ENCODE data around the gene GPSM1. TPM values are rescaled to one million over a fixed set of nuclear protein-coding genes. Genes with fewer than 3 reads are reported as not detected.

GPSM1 gene
- polyA plus RNA-seq, 2 donors = 1.7 to 4.5 TPM

GRCh38 chr9:136335296-136336155, 8.2 kb downstream of the GPSM1 start:
- 81 to 82% methylated on average over 26 of the region's 26 CpGs for WGBS, 2 donors
- peaks cover 0 to 2% of the 10 kb centered on the region in 2 donors for H3K4me1 ChIP-seq (ENCODE audit: control insufficient read depth in 2 of 2, insufficient read depth in 2 of 2, low read length in 1 of 2)
- H3K27ac ChIP-seq (ENCODE audit: low read depth in 2 of 2, low read length in 1 of 2) = no peak overlapping the region
- H3K36me3 ChIP-seq (ENCODE audit: control insufficient read depth in 2 of 2, insufficient read depth in 2 of 2, low read length in 1 of 2) = peaks cover 0 to 6% of the 10 kb centered on the region in 2 donors
- no peak overlapping the region for H3K4me3 ChIP-seq (ENCODE audit: low read depth in 1 of 2, low read length in 2 of 2)
- H3K27me3 ChIP-seq (ENCODE audit: control insufficient read depth in 1 of 2, insufficient read depth in 2 of 2, low read length in 2 of 2) = no peaks in the 10 kb centered on the region
- H3K9me3 ChIP-seq (ENCODE audit: control insufficient read depth in 2 of 2, insufficient read depth in 1 of 2, low read depth in 1 of 2, low read length in 1 of 2) = no peaks in the 10 kb centered on the region

DNA sequence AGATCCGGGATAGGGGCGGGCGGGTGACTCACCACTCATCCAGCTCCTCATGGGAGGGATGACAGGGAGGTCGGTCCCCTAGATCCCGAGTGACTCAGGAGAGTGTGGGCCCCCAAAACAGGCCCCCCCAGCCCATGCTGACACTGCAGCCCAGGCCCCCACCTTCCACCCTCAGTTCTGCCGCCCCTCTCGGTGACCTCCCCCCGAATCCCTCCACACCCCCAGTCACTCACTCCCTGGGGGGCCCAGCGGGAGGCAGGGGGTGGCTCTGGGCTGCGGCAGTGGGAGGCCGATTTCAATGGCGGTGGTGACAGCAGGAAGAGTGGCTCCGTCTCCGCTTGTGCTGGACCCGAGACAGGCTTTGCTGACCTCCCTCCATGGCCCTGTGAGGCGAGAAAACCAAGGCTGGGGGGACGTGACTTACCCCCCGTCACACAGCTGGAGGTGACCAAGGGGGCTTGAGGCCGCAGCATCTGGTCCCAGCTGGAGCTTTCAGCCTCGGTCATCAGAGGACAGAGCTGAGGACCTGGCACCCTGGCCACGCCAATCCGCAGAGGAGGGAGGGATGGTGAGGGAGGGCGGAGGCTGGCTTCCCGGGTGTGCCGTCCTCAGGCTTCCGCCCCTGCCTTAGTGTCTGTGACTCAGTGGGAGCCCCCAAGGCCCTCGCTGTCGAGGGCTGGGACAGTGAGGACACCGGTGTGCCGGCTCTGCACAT, 9.0 kb downstream of the GPSM1 start:
- Histone ChIP-seq H3K9me3 (ENCODE audit: control insufficient read depth in 2 of 2, insufficient read depth in 1 of 2, low read depth in 1 of 2, low read length in 1 of 2) (no peaks in the 10 kb centered on the region), H3K27ac (ENCODE audit: low read depth in 2 of 2, low read length in 1 of 2) (no peak overlapping the region), H3K27me3 (ENCODE audit: control insufficient read depth in 1 of 2, insufficient read depth in 2 of 2, low read length in 2 of 2) (no peaks in the 10 kb centered on the region), H3K36me3 (ENCODE audit: control insufficient read depth in 2 of 2, insufficient read depth in 2 of 2, low read length in 1 of 2) (peaks cover 0 to 6% of the 10 kb centered on the region in 2 donors), H3K4me1 (ENCODE audit: control insufficient read depth in 2 of 2, insufficient read depth in 2 of 2, low read length in 1 of 2) (peaks cover 0 to 2% of the 10 kb centered on the region in 2 donors), H3K4me3 (ENCODE audit: low read depth in 1 of 2, low read length in 2 of 2) (no peak overlapping the region)
- WGBS, 2 donors = 81 to 82% methylated on average over 27 to 30 of the region's 30 CpGs

DNA sequence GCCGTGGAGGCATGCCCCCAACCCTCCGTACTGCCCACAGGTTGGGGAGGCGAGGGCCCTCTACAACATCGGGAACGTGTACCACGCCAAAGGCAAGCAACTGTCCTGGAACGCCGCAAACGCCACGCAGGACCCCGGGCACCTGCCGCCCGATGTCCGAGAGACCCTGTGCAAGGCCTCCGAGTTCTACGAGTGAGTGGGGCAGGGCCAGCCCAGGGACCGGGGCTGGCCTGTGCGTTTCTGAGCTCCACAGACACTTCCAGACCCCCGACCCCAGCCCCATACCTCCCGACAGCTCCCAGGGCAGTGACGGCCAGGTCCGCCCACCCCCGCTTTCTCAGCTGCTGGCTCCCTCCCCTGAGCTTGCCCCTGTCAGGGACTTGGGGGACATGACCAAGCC, 9.5 kb downstream of the GPSM1 start:
- 93% methylated on average over 23 of the region's 23 CpGs for WGBS, 2 donors
- Histone ChIP-seq H3K4me3 (ENCODE audit: low read depth in 1 of 2, low read length in 2 of 2) (no peak overlapping the region), H3K36me3 (ENCODE audit: control insufficient read depth in 2 of 2, insufficient read depth in 2 of 2, low read length in 1 of 2) (peaks cover 0 to 6% of the 10 kb centered on the region in 2 donors), H3K27me3 (ENCODE audit: control insufficient read depth in 1 of 2, insufficient read depth in 2 of 2, low read length in 2 of 2) (no peaks in the 10 kb centered on the region), H3K27ac (ENCODE audit: low read depth in 2 of 2, low read length in 1 of 2) (no peak overlapping the region), H3K4me1 (ENCODE audit: control insufficient read depth in 2 of 2, insufficient read depth in 2 of 2, low read length in 1 of 2) (peaks cover under 1 to 2% of the 10 kb centered on the region in 2 donors), H3K9me3 (ENCODE audit: control insufficient read depth in 2 of 2, insufficient read depth in 1 of 2, low read depth in 1 of 2, low read length in 1 of 2) (no peaks in the 10 kb centered on the region)

- WGBS, 2 donors = 84 to 85% methylated on average over 43 of the region's 43 CpGs
Observed at GRCh38 chr9:136337416-136338395, 10.4 kb downstream of the GPSM1 start.

GRCh38 chr9:136338511-136338910, 11.2 kb downstream of the GPSM1 start:
- 91 to 93% methylated on average over 25 of the region's 25 CpGs for WGBS, 2 donors
- Histone ChIP-seq H3K27me3 (ENCODE audit: control insufficient read depth in 1 of 2, insufficient read depth in 2 of 2, low read length in 2 of 2) (no peaks in the 10 kb centered on the region), H3K27ac (ENCODE audit: low read depth in 2 of 2, low read length in 1 of 2) (no peak overlapping the region), H3K9me3 (ENCODE audit: control insufficient read depth in 2 of 2, insufficient read depth in 1 of 2, low read depth in 1 of 2, low read length in 1 of 2) (no peaks in the 10 kb centered on the region), H3K4me1 (ENCODE audit: control insufficient read depth in 2 of 2, insufficient read depth in 2 of 2, low read length in 1 of 2) (peaks cover 7 to 12% of the 10 kb centered on the region in 2 donors), H3K4me3 (ENCODE audit: low read depth in 1 of 2, low read length in 2 of 2) (no peak overlapping the region), H3K36me3 (ENCODE audit: control insufficient read depth in 2 of 2, insufficient read depth in 2 of 2, low read length in 1 of 2) (peaks cover 0 to 6% of the 10 kb centered on the region in 2 donors)

More at GRCh38 chr9:136337416-136338395, 10.4 kb downstream of the GPSM1 start:
- Histone ChIP-seq H3K36me3 (ENCODE audit: control insufficient read depth in 2 of 2, insufficient read depth in 2 of 2, low read length in 1 of 2) (peaks cover 0 to 6% of the 10 kb centered on the region in 2 donors), H3K9me3 (ENCODE audit: control insufficient read depth in 2 of 2, insufficient read depth in 1 of 2, low read depth in 1 of 2, low read length in 1 of 2) (no peaks in the 10 kb centered on the region), H3K27me3 (ENCODE audit: control insufficient read depth in 1 of 2, insufficient read depth in 2 of 2, low read length in 2 of 2) (no peaks in the 10 kb centered on the region), H3K27ac (ENCODE audit: low read depth in 2 of 2, low read length in 1 of 2) (no peak overlapping the region), H3K4me3 (ENCODE audit: low read depth in 1 of 2, low read length in 2 of 2) (no peak overlapping the region), H3K4me1 (ENCODE audit: control insufficient read depth in 2 of 2, insufficient read depth in 2 of 2, low read length in 1 of 2) (peaks cover 7 to 9% of the 10 kb centered on the region in 2 donors)

GRCh38 chr9:136339173-136339957, 12.0 kb downstream of the GPSM1 start:
- Histone ChIP-seq H3K4me3 (ENCODE audit: low read depth in 1 of 2, low read length in 2 of 2) (no peak overlapping the region), H3K27ac (ENCODE audit: low read depth in 2 of 2, low read length in 1 of 2) (no peak overlapping the region), H3K36me3 (ENCODE audit: control insufficient read depth in 2 of 2, insufficient read depth in 2 of 2, low read length in 1 of 2) (peaks cover 0 to 6% of the 10 kb centered on the region in 2 donors), H3K27me3 (ENCODE audit: control insufficient read depth in 1 of 2, insufficient read depth in 2 of 2, low read length in 2 of 2) (no peaks in the 10 kb centered on the region), H3K9me3 (ENCODE audit: control insufficient read depth in 2 of 2, insufficient read depth in 1 of 2, low read depth in 1 of 2, low read length in 1 of 2) (no peaks in the 10 kb centered on the region), H3K4me1 (ENCODE audit: control insufficient read depth in 2 of 2, insufficient read depth in 2 of 2, low read length in 1 of 2) (peaks cover 7 to 12% of the 10 kb centered on the region in 2 donors)
- 53 to 69% methylated on average over 24 to 32 of the region's 32 CpGs for WGBS, 2 donors

DNA sequence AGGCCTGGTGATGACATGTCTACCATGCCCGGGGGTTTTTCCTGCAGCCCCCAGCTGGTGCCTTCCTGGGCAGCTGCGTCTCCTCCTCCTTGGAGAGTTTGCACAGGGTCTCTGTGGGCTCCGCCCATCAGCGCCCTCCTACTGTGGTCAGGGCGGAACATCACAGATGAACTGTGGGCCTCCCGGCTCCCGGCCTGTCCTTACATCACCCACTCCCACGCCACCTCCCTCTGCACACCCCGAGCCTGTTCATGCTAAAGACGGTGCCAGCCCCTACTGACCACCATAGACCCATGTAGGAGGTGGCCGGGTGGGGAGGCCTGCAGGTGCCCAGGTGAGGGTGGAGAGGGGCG, 12.6 kb downstream of the GPSM1 start:
- Histone ChIP-seq H3K36me3 (ENCODE audit: control insufficient read depth in 2 of 2, insufficient read depth in 2 of 2, low read length in 1 of 2) (peaks cover 0 to 6% of the 10 kb centered on the region in 2 donors), H3K27me3 (ENCODE audit: control insufficient read depth in 1 of 2, insufficient read depth in 2 of 2, low read length in 2 of 2) (no peaks in the 10 kb centered on the region), H3K9me3 (ENCODE audit: control insufficient read depth in 2 of 2, insufficient read depth in 1 of 2, low read depth in 1 of 2, low read length in 1 of 2) (no peaks in the 10 kb centered on the region), H3K4me1 (ENCODE audit: control insufficient read depth in 2 of 2, insufficient read depth in 2 of 2, low read length in 1 of 2) (peaks cover 7 to 12% of the 10 kb centered on the region in 2 donors), H3K4me3 (ENCODE audit: low read depth in 1 of 2, low read length in 2 of 2) (no peak overlapping the region), H3K27ac (ENCODE audit: low read depth in 2 of 2, low read length in 1 of 2) (no peak overlapping the region)
- WGBS, 2 donors = 89 to 90% methylated on average over 11 to 12 of the region's 12 CpGs

GRCh38 chr9:136340356-136341041, 13.2 kb downstream of the GPSM1 start:
- WGBS, 2 donors = 92 to 93% methylated on average over 28 of the region's 28 CpGs

More at GRCh38 chr9:136340356-136341041, 13.2 kb downstream of the GPSM1 start:
- no peak overlapping the region for H3K27ac ChIP-seq (ENCODE audit: low read depth in 2 of 2, low read length in 1 of 2)
- peaks cover 0 to 6% of the 10 kb centered on the region in 2 donors for H3K36me3 ChIP-seq (ENCODE audit: control insufficient read depth in 2 of 2, insufficient read depth in 2 of 2, low read length in 1 of 2)
- no peak overlapping the region for H3K4me3 ChIP-seq (ENCODE audit: low read depth in 1 of 2, low read length in 2 of 2)
- no peaks in the 10 kb centered on the region for H3K9me3 ChIP-seq (ENCODE audit: control insufficient read depth in 2 of 2, insufficient read depth in 1 of 2, low read depth in 1 of 2, low read length in 1 of 2)
- no peaks in the 10 kb centered on the region for H3K27me3 ChIP-seq (ENCODE audit: control insufficient read depth in 1 of 2, insufficient read depth in 2 of 2, low read length in 2 of 2)
- peaks cover 7 to 15% of the 10 kb centered on the region in 2 donors for H3K4me1 ChIP-seq (ENCODE audit: control insufficient read depth in 2 of 2, insufficient read depth in 2 of 2, low read length in 1 of 2)
